H54 (cell line): ENCODE data around the gene BTF3.
"Not testable (repeated sequence)": the region's sequence is repeated elsewhere in the genome, so short reads cannot be mapped to it uniquely, and the experiment has no call there.

Source experiments
- DNase-seq: peaks from one replicate; pipeline ENCODE4 v3.0.0; 2011; ENCODE audit warnings: low spot score, mixed read lengths; ENCODE audit not compliant: insufficient read length
- FAIRE-seq: peaks from 3 replicates; lab custom pipeline; 2011; peaks lifted over from hg19 to GRCh38; lab: Jason Lieb, UNC
- POLR2A ChIP-seq: IDR thresholded peaks from 2 replicates; pipeline ENCODE4 v1.6.1; 2011; ENCODE audit warnings: low read depth, mild to moderate bottlenecking, low read length

BTF3 gene

DNA sequence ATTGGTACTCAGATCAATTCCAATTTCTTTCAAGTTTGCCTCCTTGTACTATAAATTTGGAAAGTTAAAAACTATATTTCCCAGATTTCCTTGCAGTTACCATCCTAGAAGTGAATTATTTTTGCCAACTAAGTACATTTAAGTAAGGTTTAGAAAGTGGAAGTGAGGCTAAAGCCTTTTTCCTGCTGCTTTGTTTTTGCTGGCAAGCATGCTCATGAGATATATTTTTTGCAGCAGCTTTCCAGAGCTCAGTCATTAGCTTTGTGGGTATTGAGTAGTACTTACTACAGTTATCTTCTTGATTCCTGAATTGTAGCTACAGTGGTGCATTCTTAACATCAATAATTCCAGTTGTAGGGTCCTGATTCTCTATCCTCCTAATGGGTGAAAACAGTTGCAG lies 3.5 kb upstream of the BTF3 start:
- no peak for TF ChIP-seq POLR2A
- FAIRE-seq (no peak), DNase-seq (no peak)

DNA sequence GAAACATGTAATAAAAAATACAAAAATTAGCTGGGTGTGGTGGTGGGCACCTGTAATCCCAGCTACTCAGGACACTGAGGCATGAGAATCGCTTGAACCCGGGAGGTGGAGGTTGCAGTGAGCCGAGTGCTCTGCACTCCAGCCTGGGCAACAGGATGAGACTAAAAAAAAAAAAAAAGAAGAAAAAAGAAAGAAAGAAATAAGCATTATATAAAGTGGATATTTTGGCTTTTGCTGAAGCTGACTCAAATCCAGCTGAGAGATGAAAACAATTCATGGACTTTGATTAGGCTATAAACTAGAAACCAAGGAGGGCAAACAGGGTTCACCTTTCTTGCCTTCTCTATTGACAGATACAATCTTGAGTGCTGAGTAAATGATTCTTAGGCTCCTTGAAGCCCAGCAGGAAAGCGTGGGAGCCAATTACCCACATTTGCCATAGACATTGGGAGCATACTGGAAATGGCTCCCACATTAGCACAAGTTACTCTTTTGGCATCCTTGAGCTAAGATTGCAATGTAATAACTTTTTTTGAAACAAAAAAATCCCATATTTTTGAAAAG lies 2.4 kb upstream of the BTF3 start:
- FAIRE-seq (no peak), DNase-seq (no peak)
- no peak for TF ChIP-seq POLR2A

DNA sequence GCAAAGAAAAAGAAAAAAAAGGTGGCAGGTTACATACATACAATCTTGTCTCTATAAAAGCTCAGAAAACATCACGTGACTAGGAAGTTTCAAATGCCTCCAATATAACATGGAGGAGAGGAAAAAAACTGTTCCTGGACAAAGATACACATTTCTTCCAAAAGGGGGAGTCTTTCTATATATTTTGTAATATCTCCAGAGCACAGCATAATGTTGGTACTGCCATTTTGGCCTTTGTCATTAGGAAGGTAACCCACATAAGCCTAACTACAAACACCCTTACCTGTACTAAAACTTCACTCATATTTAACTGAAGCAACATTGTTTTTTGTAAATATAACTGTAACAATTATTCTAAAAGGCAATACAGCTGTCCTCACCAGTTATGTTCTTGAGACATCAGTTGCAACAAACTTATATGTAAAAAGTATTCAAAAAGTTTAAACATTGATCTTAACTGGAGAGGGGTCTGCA lies 1.2 kb upstream of the BTF3 start:
- DNase-seq (peak; percentile 30), FAIRE-seq (peak; percentile 11)
- TF ChIP-seq POLR2A, result no peak

DNA sequence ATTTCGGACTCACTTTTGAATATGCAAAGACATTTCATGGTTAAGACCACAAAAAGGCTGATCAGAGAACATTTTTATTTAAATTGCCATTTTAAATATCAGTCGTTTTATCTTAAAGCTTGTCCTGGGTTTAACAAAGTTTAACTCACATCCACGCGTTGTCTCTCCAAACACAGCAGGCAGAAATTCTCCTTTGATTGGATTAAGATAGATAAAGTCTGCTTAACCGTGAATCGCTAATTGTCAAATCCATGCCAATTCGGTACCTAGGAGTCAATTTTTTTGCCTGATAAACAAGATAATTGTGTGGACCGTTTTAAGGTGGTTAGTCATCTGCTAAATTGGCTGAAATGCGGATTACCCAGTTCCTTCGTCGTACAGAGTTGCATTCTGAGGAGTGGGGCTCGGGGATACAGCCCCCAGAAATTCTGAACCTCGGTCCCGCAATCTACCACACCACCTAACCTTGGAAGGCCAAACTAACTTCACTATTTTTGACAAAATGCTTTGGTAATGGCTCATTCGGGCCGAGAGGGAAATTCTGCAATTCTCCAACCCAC lies 665 bp upstream of the BTF3 start:
- FAIRE-seq (no peak), DNase-seq (no peak)
- no peak for TF ChIP-seq POLR2A

DNA sequence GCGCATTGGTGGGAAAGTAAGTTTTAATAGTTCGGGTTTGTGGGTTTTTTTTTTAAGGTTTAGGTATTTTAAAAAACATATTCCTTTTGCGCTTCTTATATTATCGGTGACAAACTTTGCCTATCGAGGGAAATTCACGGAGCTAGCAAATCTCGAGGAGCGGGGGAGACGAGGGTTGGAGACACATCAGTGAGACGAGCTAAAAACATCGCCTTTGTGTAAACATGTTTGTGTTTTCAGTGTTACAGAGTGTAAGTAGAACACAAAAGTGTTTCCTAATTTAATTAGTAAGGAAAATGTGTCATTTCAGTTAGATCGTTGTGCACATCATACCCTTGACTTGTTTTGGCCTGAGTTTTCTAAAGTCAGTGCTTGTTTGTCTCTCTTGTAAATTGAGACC lies 945 bp downstream of the BTF3 start:
- DNase-seq (no peak), FAIRE-seq (no peak)
- no peak for TF ChIP-seq POLR2A

DNA sequence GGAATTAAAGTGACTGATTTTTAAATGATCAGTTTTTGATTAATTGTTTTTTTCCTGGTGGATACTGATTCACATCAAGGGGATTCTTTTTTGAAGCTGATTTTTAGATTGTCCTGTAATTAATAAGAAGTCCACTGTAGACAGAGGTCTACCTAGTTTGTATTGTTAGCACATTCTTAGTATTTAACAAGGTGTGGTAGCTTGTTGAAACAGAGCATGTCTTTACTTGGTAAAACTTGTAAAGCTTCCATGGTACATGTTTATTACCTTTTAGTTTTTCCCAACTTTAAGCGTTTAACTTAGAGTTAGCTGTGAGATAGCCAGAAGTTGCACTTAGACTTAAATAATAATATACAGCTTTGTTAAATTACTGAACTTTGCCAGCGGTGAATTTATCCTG lies 1.5 kb downstream of the BTF3 start:
- no peak for FAIRE-seq
- no peak for DNase-seq
- TF ChIP-seq POLR2A, result no peak

DNA sequence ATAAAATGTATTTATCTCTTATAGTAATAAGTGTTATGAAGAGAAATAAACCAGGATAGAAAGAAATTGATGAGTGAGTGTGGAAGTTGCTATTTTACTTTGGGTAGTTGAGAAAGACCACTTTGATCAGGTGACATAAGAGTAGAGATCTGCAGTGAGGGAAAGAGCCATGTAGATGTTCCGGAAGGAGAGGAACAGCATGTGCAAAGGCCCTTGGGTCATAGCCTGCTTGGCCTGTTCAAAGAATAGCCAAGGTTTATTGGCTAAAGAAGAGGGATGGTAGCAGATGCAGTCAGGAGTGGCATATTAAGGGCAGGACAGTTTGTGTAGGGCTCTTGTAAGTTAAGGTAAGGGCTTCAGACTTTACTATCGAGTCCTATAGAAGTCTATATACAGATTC lies 3.2 kb downstream of the BTF3 start:
- no peak for DNase-seq
- no peak for FAIRE-seq
- TF ChIP-seq POLR2A, result no peak

DNA sequence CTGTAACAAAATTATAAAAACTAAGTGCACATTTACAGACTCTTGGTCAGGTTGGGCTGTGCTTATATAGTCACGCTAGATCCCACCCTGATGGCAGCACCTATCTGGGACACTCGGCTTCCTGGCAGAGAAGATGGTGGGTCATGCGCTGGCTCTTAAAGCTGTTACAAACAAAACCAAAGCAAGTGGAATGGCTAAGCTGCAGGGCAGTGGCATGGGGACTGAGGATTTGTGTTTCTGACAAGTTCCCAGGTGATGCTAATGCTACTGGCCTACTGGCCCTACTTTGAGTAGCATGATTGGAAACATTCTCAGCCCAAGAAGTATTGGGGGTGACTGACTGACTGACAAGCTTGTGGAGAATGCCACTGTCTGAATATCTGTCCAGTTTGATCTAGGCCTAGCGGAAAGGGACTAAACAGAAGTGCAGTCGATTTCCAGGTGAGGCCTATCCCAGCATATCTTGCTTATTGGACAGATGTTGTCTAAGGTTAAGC lies 8.3 kb downstream of the BTF3 start:
- FAIRE-seq (no peak), DNase-seq (no peak)
- no peak for TF ChIP-seq POLR2A

DNA sequence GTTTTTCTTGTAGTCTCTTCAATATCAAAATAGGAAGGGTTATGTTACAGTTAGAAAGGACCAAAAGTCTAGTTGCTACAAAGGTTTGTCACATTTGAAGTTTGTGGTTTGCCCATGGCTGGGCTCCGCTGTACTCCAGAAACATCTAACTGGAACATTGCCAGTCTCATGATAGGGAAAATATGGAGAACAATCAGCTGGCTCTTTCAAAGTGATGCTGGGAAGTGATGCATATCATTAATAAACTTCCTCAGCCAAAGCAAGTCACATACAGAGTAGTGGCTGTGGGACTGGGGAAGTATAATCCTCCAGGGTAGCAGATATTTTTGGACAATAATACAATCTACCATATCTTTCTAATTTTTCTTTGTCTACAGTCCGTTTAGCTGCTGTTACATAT lies 8.8 kb downstream of the BTF3 start:
- no peak for TF ChIP-seq POLR2A
- no peak for FAIRE-seq
- no peak for DNase-seq

DNA sequence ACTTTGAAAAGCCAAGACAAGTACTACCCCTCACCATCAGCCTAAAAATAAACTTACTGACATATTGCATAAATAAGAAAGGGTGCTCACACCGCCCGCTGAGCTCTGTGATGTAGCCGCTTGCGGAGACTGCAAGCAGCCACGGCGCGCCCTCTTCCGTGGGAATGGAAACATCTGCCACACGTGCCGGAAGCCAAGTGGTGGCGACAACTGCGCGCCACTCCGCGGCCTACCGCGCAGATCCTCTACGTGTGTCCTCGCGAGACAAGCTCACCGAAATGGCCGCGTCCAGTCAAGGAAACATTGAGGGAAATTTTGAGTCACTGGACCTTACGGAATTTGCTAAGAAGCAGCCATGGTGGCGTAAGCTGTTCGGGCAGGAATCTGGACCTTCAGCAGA lies 10.3 kb downstream of the BTF3 start:
- DNase-seq, FAIRE-seq: not testable (repeated sequence)

DNA sequence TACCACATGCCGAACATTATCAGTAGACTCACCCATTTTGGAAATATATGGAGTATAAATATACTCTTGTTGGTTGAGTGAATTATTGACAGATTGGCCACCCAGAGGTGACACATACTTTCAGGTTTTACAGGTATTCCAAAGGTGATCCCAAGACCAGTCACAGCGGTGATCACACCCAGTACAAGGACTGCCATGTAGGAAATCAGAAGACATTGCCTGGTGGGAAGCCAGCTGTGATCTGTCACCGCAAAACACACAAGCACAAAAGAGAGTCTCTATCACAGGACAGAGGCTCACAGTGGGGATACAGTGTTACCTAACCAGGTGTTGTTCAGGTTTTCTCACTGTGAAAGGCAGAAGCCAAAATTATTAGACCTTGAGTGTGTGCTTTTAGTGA lies 15.8 kb downstream of the BTF3 start:
- no peak for DNase-seq
- TF ChIP-seq POLR2A, result no peak
- no peak for FAIRE-seq

DNA sequence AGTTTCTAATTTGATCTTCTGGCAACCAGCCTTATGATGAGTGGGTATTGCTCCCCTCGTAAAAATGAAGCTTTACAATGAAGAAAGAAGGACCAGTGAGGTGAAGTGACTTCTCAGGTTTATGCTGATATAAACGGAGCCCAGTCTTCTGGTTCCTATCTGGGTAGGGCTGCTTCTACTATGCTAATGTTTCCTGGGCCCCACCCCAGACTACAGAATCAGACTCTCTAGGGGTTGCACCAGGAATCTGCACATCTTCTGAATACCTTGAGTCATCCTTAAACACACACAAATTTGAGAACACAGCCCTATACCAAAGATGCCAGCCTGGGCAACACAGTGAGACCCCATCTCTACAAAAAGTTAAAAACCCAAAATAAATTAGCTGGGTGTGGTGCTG lies 16.2 kb downstream of the BTF3 start:
- TF ChIP-seq POLR2A, result no peak
- FAIRE-seq (no peak), DNase-seq (no peak)

DNA sequence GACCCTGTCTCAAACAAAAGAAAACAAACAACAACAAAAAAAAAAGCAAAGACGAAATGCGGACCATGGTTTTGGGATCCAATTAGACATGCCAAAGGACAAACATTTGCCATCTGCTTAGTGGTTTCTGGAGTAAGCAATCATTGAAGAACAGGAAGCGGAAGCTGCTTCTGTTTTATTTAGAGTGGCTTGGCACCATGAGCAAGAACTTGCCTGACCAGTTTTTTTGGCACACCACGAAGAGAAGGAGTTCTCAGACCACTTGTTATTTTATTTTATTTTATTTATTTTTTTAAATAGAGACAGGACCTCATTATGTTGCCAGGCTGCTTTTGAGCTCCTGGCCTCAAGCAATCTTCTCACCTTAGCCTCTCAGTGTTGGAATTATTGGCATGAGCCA lies 17.0 kb downstream of the BTF3 start:
- no peak for DNase-seq

DNA sequence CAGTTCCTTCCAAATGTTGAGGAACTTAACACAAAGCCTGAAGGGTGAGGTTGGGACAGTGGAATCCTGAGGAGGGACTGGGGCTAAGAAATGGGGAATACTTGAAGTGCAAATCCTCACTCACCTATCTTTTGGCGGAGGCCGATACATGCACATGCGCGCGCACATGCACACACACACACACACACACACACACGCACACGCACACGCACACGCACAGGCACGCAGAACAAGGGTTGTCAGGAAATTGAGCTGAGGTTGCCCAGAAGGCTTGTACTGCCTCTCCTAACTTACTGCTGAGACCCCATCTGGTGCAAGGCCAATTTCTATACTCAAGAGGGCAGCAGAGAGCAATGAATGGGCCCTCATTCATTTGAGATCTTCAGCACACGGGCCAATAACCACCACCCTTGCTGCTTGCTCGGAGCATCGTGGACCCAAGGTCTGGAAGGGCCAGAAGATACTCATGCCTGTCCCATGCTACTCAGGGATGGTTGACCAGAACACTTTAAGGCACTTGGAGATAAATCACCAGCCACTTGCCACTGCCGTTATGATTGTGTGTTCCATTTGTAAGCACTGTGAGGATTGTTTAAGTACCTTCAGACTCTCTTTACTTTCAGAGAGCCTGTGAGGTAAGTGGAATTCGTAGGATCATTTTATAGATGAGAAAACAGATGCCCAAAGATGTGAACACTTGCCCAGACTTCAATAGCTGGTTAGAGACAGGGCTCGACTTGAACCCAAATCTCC lies 21.5 kb downstream of the BTF3 start:
- FAIRE-seq (peak; percentile 58), DNase-seq (peak; percentile 73)

More for the DNA sequence above, 17.0 kb downstream of the BTF3 start:
- TF ChIP-seq POLR2A, result no peak
- FAIRE-seq, result no peak

More for the DNA sequence above, 21.5 kb downstream of the BTF3 start:
- TF ChIP-seq POLR2A, result no peak
